ENCODE results near the gene TMEM41A.
"Not testable (repeated sequence)": the region's sequence is repeated elsewhere in the genome, so short reads cannot be mapped to it uniquely, and the experiment has no call there.

The TMEM41A gene

GRCh38 chr3:185486394-185486793 lies 12.4 kb downstream of the TMEM41A start:
- Histone ChIP-seq H3K36me3 (ENCODE audit: control insufficient read depth, insufficient read depth, low read length, severe bottlenecking) (peaks cover 51% of the 10 kb centered on the region), H3K4me1 (ENCODE audit: control insufficient read depth, insufficient read depth, low read length) (no peaks in the 10 kb centered on the region), H3K9me3 (ENCODE audit: control insufficient read depth, low read length) (no peaks in the 10 kb centered on the region), H3K9ac (ENCODE audit: low read length) (no peak overlapping the region), H3K27me3 (replicated peaks; ENCODE audit: control insufficient read depth, insufficient read depth, low read length) (no peaks in the 10 kb centered on the region), H3K4me3 (ENCODE audit: low read length) (no peak overlapping the region)
- no peak for DNase-seq (ENCODE audit: low read depth)

GRCh38 chr3:185484296-185484695 lies 14.5 kb downstream of the TMEM41A start:
- Histone ChIP-seq H3K27me3 (replicated peaks; ENCODE audit: control insufficient read depth, insufficient read depth, low read length) (no peaks in the 10 kb centered on the region), H3K36me3 (ENCODE audit: control insufficient read depth, insufficient read depth, low read length, severe bottlenecking) (peaks cover 53% of the 10 kb centered on the region), H3K4me3 (ENCODE audit: low read length) (no peak overlapping the region), H3K9me3 (ENCODE audit: control insufficient read depth, low read length) (no peaks in the 10 kb centered on the region), H3K9ac (ENCODE audit: low read length) (no peak overlapping the region), H3K4me1 (ENCODE audit: control insufficient read depth, insufficient read depth, low read length) (no peaks in the 10 kb centered on the region)
- no peak for DNase-seq (ENCODE audit: low read depth)

GRCh38 chr3:185479373-185479945 lies 19.4 kb downstream of the TMEM41A start:
- H3K9ac ChIP-seq (ENCODE audit: low read length) = no peak overlapping the region

GRCh38 chr3:185477316-185477715 lies 21.5 kb downstream of the TMEM41A start:
- Histone ChIP-seq H3K9ac (ENCODE audit: low read length) (no peak overlapping the region), H3K9me3 (ENCODE audit: control insufficient read depth, low read length) (peaks cover 4% of the 10 kb centered on the region), H3K4me1 (ENCODE audit: control insufficient read depth, insufficient read depth, low read length) (no peaks in the 10 kb centered on the region), H3K27me3 (replicated peaks; ENCODE audit: control insufficient read depth, insufficient read depth, low read length) (no peaks in the 10 kb centered on the region), H3K36me3 (ENCODE audit: control insufficient read depth, insufficient read depth, low read length, severe bottlenecking) (peaks cover 64% of the 10 kb centered on the region), H3K4me3 (ENCODE audit: low read length) (no peak overlapping the region)
- DNase-seq (ENCODE audit: low read depth) = no peak

More at GRCh38 chr3:185479373-185479945, 19.4 kb downstream of the TMEM41A start:
- Histone ChIP-seq H3K4me1 (ENCODE audit: control insufficient read depth, insufficient read depth, low read length) (no peaks in the 10 kb centered on the region), H3K9me3 (ENCODE audit: control insufficient read depth, low read length) (peaks cover 4% of the 10 kb centered on the region), H3K36me3 (ENCODE audit: control insufficient read depth, insufficient read depth, low read length, severe bottlenecking) (peaks cover 57% of the 10 kb centered on the region), H3K4me3 (ENCODE audit: low read length) (no peak overlapping the region), H3K27me3 (replicated peaks; ENCODE audit: control insufficient read depth, insufficient read depth, low read length) (no peaks in the 10 kb centered on the region)
- DNase-seq (ENCODE audit: low read depth) = no peak

GRCh38 chr3:185474922-185475321 lies 23.9 kb downstream of the TMEM41A start:
- H3K36me3 ChIP-seq (ENCODE audit: control insufficient read depth, insufficient read depth, low read length, severe bottlenecking) = peaks cover 43% of the 10 kb centered on the region
- H3K9me3 ChIP-seq (ENCODE audit: control insufficient read depth, low read length); H3K9ac ChIP-seq (ENCODE audit: low read length); H3K27me3 ChIP-seq (replicated peaks; ENCODE audit: control insufficient read depth, insufficient read depth, low read length); H3K4me3 ChIP-seq (ENCODE audit: low read length); H3K4me1 ChIP-seq (ENCODE audit: control insufficient read depth, insufficient read depth, low read length); DNase-seq (ENCODE audit: low read depth): not testable (repeated sequence)

- DNase-seq (ENCODE audit: low read depth) = peak; percentile 12
- Histone ChIP-seq H3K27me3 (replicated peaks; ENCODE audit: control insufficient read depth, insufficient read depth, low read length) (no peaks in the 10 kb centered on the region), H3K4me3 (ENCODE audit: low read length) (no peak overlapping the region), H3K36me3 (ENCODE audit: control insufficient read depth, insufficient read depth, low read length, severe bottlenecking) (peaks cover 35% of the 10 kb centered on the region), H3K9ac (ENCODE audit: low read length) (no peak overlapping the region), H3K9me3 (ENCODE audit: control insufficient read depth, low read length) (peaks cover 4% of the 10 kb centered on the region), H3K4me1 (ENCODE audit: control insufficient read depth, insufficient read depth, low read length) (no peaks in the 10 kb centered on the region)
These were observed 25.5 kb downstream of the TMEM41A start for GRCh38 chr3:185473290-185473815.

- no peaks in the 10 kb centered on the region for H3K27me3 ChIP-seq (replicated peaks; ENCODE audit: control insufficient read depth, insufficient read depth, low read length)
- no peak overlapping the region for H3K4me3 ChIP-seq (ENCODE audit: low read length)
- DNase-seq (ENCODE audit: low read depth) = no peak
- H3K9ac ChIP-seq (ENCODE audit: low read length) = no peak overlapping the region
- no peaks in the 10 kb centered on the region for H3K9me3 ChIP-seq (ENCODE audit: control insufficient read depth, low read length)
- H3K4me1 ChIP-seq (ENCODE audit: control insufficient read depth, insufficient read depth, low read length) = no peaks in the 10 kb centered on the region
- peaks cover 46% of the 10 kb centered on the region for H3K36me3 ChIP-seq (ENCODE audit: control insufficient read depth, insufficient read depth, low read length, severe bottlenecking)
These were observed 28.5 kb downstream of the TMEM41A start for GRCh38 chr3:185470323-185470722.

GRCh38 chr3:185469542-185469941 lies 29.3 kb downstream of the TMEM41A start:
- Histone ChIP-seq H3K27me3 (replicated peaks; ENCODE audit: control insufficient read depth, insufficient read depth, low read length) (no peaks in the 10 kb centered on the region), H3K9ac (ENCODE audit: low read length) (no peak overlapping the region), H3K4me1 (ENCODE audit: control insufficient read depth, insufficient read depth, low read length) (no peaks in the 10 kb centered on the region), H3K36me3 (ENCODE audit: control insufficient read depth, insufficient read depth, low read length, severe bottlenecking) (peaks cover 50% of the 10 kb centered on the region), H3K4me3 (ENCODE audit: low read length) (no peak overlapping the region), H3K9me3 (ENCODE audit: control insufficient read depth, low read length) (no peaks in the 10 kb centered on the region)
- no peak for DNase-seq (ENCODE audit: low read depth)

GRCh38 chr3:185466123-185466522 lies 32.7 kb downstream of the TMEM41A start:
- not testable (repeated sequence) for H3K4me3 ChIP-seq (ENCODE audit: low read length); H3K9ac ChIP-seq (ENCODE audit: low read length); DNase-seq (ENCODE audit: low read depth); H3K27me3 ChIP-seq (replicated peaks; ENCODE audit: control insufficient read depth, insufficient read depth, low read length); H3K9me3 ChIP-seq (ENCODE audit: control insufficient read depth, low read length); H3K4me1 ChIP-seq (ENCODE audit: control insufficient read depth, insufficient read depth, low read length)
- peaks cover 42% of the 10 kb centered on the region for H3K36me3 ChIP-seq (ENCODE audit: control insufficient read depth, insufficient read depth, low read length, severe bottlenecking)

GRCh38 chr3:185465471-185465870 lies 33.4 kb downstream of the TMEM41A start:
- Histone ChIP-seq H3K36me3 (ENCODE audit: control insufficient read depth, insufficient read depth, low read length, severe bottlenecking) (peaks cover 42% of the 10 kb centered on the region), H3K4me1 (ENCODE audit: control insufficient read depth, insufficient read depth, low read length) (no peaks in the 10 kb centered on the region), H3K9me3 (ENCODE audit: control insufficient read depth, low read length) (no peaks in the 10 kb centered on the region), H3K9ac (ENCODE audit: low read length) (no peak overlapping the region), H3K4me3 (ENCODE audit: low read length) (no peak overlapping the region), H3K27me3 (replicated peaks; ENCODE audit: control insufficient read depth, insufficient read depth, low read length) (no peaks in the 10 kb centered on the region)
- no peak for DNase-seq (ENCODE audit: low read depth)

- DNase-seq (ENCODE audit: low read depth) = peak; percentile 19
- Histone ChIP-seq H3K36me3 (ENCODE audit: control insufficient read depth, insufficient read depth, low read length, severe bottlenecking) (peaks cover 19% of the 10 kb centered on the region), H3K9me3 (ENCODE audit: control insufficient read depth, low read length) (no peaks in the 10 kb centered on the region), H3K9ac (ENCODE audit: low read length) (no peak overlapping the region), H3K4me3 (ENCODE audit: low read length) (no peak overlapping the region), H3K4me1 (ENCODE audit: control insufficient read depth, insufficient read depth, low read length) (no peaks in the 10 kb centered on the region), H3K27me3 (replicated peaks; ENCODE audit: control insufficient read depth, insufficient read depth, low read length) (no peaks in the 10 kb centered on the region)
These were observed 38.0 kb downstream of the TMEM41A start for GRCh38 chr3:185460719-185461350.

All from adipocyte (in vitro differentiated cells).